Transverse colon (tissue), 4 donors: ENCODE data around the gene LRRC74A. TPM values are rescaled to one million over a fixed set of nuclear protein-coding genes. Genes with fewer than 3 reads are reported as not detected.

ENCODE experiments used
- DNase-seq: peaks from one replicate; pipeline ENCODE4 v3.0.0-alpha.2; 2019
- H3K27ac ChIP-seq, 4 donors: fragments of 200-600 bp; sonication (generic); 2 replicates each; pipeline ENCODE4 v1.5.1; 2016 to 2018; ENCODE audit warnings: inconsistent platforms in 4 of 4
- H3K27me3 ChIP-seq: fragments of 200-600 bp; sonication (generic); 2 replicates; pipeline ENCODE4 v1.5.1; 2017; ENCODE audit warnings: inconsistent platforms
- H3K36me3 ChIP-seq, 4 donors: fragments of 200-600 bp; sonication (generic); 2 replicates each; pipeline ENCODE4 v1.5.1; 2017 to 2019; ENCODE audit warnings: inconsistent platforms in 4 of 4
- H3K4me1 ChIP-seq, 4 donors: fragments of 200-600 bp; sonication (generic); 2 replicates each; pipeline ENCODE4 v1.5.1; 2017 to 2020; ENCODE audit warnings: inconsistent platforms in 4 of 4
- H3K4me3 ChIP-seq, 4 donors: fragments of 200-600 bp; sonication (generic); 1 replicate in 1 of 4; 2 replicates in 3 of 4; pipeline versions ENCODE4 v1.5.1 to v1.6.1; 2017 to 2019; ENCODE audit warnings: inconsistent platforms in 4 of 4
- H3K9me3 ChIP-seq, 2 donors: fragments of 200-600 bp; sonication (generic); 2 replicates each; pipeline ENCODE4 v1.5.1; 2017 to 2019; ENCODE audit warnings: inconsistent platforms in 2 of 2
- EP300 ChIP-seq: sonication (generic); formaldehyde crosslinking; IDR thresholded peaks from one replicate; pipeline ENCODE4 v1.6.1; 2017; ENCODE audit warnings: antibody characterized with exemption, low read depth
- POLR2A ChIP-seq: fragments of 450-650 bp; IDR thresholded peaks from one replicate; pipeline ENCODE4 v1.6.1; 2016; ENCODE audit warnings: antibody characterized with exemption, mild to moderate bottlenecking, moderate library complexity
- POLR2AphosphoS5 ChIP-seq, 3 donors: sonication (generic); formaldehyde crosslinking; IDR thresholded peaks; one replicate each; pipeline ENCODE4 v1.6.1; 2016; ENCODE audit warnings: antibody characterized with exemption in 3 of 3
- WGBS, 2 donors: methylation state at CpG; one replicate each; pipeline ENCODE4 v1.1.5; 2018; ENCODE audit warnings: low coverage in 1 of 2; 5-methylcytosine and 5-hydroxymethylcytosine counted together
- in situ Hi-C, 4 donors: fragments of 200-750 bp; cut with MboI; loops; one replicate each; pipeline versions ENCODE4 v1.15.0 to v1.15.1; 2017; ENCODE audit warnings: low sequenced_read_pairs in 3 of 4, low pct_ligation_motif_present in 1 of 4, low pct_unique_long_range_greater_than_20kb in 1 of 4
- intact Hi-C: fragments of 100-400 bp; cut with DNase I; formaldehyde crosslinking; loops from one replicate; pipeline ENCODE4 v1.15.1; 2023; ENCODE audit warnings: low total_unique reads
- total RNA-seq, 4 donors: library from RNA; depleted of rRNA; stranded (reverse); fragments of >200 nt; gene quantifications; one replicate each; pipeline ENCODE4 v1.1.0, GENCODE V29; 2016
- TF ChIP-seq, protein P1 (sequence below), 5 experiments: fragments of 200-600 bp in 3 of 5; fragments of 450-650 bp in 2 of 5; sonication (generic) in 3 of 5; IDR thresholded peaks; 1 replicate in 2 of 5; 2 replicates in 3 of 5; pipeline ENCODE4 v1.5.1; 2016 to 2017; ENCODE audit warnings: antibody characterized with exemption in 5 of 5, inconsistent platforms in 3 of 5, mild to moderate bottlenecking in 2 of 5, moderate library complexity in 1 of 5

LRRC74A gene
- total RNA-seq, 4 donors from 2014 or later, result not detected

DNA sequence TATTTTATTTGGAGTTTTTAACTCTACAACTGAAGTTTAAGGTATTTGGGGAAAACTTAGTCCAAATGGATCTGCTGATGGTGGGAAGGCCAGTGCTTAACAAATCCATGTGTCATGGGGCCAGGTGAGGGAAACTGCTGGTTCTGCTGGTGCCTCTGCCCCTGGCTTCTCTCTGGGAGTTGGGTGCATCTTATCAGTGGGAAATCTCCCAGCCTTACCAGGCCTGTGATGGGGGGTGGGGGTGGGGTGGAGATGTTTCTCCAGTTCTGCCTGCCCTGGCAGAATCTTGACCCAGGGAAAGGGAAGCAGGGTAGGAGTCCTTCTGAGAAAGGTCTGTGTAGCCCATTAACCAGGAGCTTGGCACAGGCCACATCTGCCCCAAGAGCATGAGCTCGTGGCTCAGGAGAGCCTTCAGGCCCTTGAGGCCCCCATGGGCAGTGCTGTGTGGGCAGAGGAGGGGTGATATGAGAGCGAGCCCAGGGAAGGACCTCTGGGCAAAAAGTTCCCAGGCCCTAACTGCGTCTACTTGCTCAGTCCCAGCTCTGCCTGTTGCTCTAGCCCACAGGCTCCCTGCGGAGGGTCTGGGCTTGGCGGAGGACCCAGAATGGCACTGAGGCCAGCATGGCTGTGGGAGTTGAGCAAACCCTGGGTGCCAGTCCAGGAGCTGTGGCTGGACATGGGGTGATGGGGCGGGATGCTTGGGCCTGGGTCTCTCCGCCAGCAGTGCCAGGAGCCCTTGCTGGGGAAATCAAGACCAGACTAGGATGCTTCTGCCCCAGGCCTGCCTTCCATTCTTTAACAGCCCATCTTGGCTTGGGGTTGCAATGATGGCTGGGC is 46.8 kb upstream of the LRRC74A start:
- Histone ChIP-seq H3K4me1 (peaks cover 0 to 8% (median 0%) of the 10 kb centered on the region in 4 donors), H3K4me3 (no peak overlapping the region), H3K9me3 (no peaks in the 10 kb centered on the region), H3K36me3 (no peaks in the 10 kb centered on the region), H3K27ac (no peak overlapping the region), H3K27me3 (no peaks in the 10 kb centered on the region)
- DNase-seq, result no peak
- in situ Hi-C loops (loop anchor here in 2 of 4 donors (10.0 kb wide), 1 partner anchor 65 kb away; no protein-coding TSS in a partner anchor), intact Hi-C loops (loop anchor here (10.0 kb wide), 1 partner anchor 65 kb away; no protein-coding TSS in a partner anchor)
- TF ChIP-seq POLR2AphosphoS5 (IDR thresholded peaks at IDR 0.05) (no peak), POLR2A (no peak), EP300 (no peak)
- TF ChIP-seq, protein P1, sequence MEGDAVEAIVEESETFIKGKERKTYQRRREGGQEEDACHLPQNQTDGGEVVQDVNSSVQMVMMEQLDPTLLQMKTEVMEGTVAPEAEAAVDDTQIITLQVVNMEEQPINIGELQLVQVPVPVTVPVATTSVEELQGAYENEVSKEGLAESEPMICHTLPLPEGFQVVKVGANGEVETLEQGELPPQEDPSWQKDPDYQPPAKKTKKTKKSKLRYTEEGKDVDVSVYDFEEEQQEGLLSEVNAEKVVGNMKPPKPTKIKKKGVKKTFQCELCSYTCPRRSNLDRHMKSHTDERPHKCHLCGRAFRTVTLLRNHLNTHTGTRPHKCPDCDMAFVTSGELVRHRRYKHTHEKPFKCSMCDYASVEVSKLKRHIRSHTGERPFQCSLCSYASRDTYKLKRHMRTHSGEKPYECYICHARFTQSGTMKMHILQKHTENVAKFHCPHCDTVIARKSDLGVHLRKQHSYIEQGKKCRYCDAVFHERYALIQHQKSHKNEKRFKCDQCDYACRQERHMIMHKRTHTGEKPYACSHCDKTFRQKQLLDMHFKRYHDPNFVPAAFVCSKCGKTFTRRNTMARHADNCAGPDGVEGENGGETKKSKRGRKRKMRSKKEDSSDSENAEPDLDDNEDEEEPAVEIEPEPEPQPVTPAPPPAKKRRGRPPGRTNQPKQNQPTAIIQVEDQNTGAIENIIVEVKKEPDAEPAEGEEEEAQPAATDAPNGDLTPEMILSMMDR (IDR thresholded peaks at IDR 0.05), result no peak
- 90% methylated on average over 6 of the region's 7 CpGs; no CpG with 5 or more reads in 1 of the 2 donors for WGBS, 2 donors

DNA sequence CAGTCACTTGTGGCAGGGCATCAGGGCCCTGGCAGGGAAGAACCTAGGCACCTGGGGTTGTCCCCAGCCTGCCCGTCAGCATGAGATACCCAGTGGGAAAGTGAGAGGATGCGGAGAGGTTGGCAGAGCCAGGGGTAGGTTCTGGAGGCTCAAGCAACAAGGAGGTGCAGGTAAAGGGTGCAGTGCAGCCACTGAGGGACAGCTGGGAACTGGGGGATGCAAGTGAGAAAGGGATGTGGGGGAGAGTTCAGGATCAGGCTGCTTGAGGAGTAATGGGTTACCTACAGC is 46.2 kb upstream of the LRRC74A start:
- 97% methylated on average over 2 of the region's 2 CpGs; no CpG with 5 or more reads in 1 of the 2 donors for WGBS, 2 donors
- intact Hi-C loops, result loop anchor here (10.0 kb wide), 1 partner anchor 65 kb away; no protein-coding TSS in a partner anchor
- Histone ChIP-seq H3K4me3 (no peak overlapping the region), H3K9me3 (no peaks in the 10 kb centered on the region), H3K4me1 (peaks cover 0 to 8% (median 0%) of the 10 kb centered on the region in 4 donors), H3K27ac (no peak overlapping the region), H3K36me3 (no peaks in the 10 kb centered on the region), H3K27me3 (no peaks in the 10 kb centered on the region)
- no peak for DNase-seq
- in situ Hi-C loops, result loop anchor here in 2 of 4 donors (10.0 kb wide), 1 partner anchor 65 kb away; no protein-coding TSS in a partner anchor
- no peak for TF ChIP-seq EP300
- no peak for TF ChIP-seq POLR2AphosphoS5 (IDR thresholded peaks at IDR 0.05)
- TF ChIP-seq, protein P1 (IDR thresholded peaks at IDR 0.05), result no peak
- TF ChIP-seq POLR2A, result no peak

DNA sequence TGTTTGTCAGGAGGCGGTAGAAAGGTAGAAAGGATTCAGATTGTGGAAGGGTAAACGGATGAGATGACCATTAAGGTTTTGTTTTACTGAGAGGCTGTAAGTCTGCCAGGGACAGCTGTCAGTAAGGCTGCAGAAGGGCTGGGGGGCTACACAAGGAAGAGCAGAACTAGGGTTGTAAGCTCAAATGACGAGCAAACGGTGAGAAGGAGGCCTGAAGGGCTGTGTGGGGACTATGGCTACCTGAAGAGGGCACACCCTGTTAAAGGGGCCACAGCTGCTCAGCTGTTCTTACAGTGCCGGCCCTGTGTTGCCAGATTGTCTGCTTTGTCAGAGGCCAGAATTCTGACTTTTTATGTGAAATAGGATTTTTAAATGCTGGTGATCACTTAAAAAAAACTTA is 45.8 kb upstream of the LRRC74A start:
- Histone ChIP-seq H3K4me3 (no peak overlapping the region), H3K36me3 (no peaks in the 10 kb centered on the region), H3K27ac (no peak overlapping the region), H3K4me1 (peaks cover 0 to 8% (median 0%) of the 10 kb centered on the region in 4 donors), H3K9me3 (no peaks in the 10 kb centered on the region), H3K27me3 (no peaks in the 10 kb centered on the region)
- no peak for DNase-seq
- in situ Hi-C loops (loop anchor here in 2 of 4 donors (10.0 kb wide), 1 partner anchor 66 kb away; no protein-coding TSS in a partner anchor), intact Hi-C loops (loop anchor here (10.0 kb wide), 1 partner anchor 66 kb away; no protein-coding TSS in a partner anchor)
- WGBS, 2 donors, result 53 to 72% methylated on average over 5 of the region's 5 CpGs
- no peak for TF ChIP-seq EP300
- TF ChIP-seq, protein P1 (IDR thresholded peaks at IDR 0.05), result no peak

DNA sequence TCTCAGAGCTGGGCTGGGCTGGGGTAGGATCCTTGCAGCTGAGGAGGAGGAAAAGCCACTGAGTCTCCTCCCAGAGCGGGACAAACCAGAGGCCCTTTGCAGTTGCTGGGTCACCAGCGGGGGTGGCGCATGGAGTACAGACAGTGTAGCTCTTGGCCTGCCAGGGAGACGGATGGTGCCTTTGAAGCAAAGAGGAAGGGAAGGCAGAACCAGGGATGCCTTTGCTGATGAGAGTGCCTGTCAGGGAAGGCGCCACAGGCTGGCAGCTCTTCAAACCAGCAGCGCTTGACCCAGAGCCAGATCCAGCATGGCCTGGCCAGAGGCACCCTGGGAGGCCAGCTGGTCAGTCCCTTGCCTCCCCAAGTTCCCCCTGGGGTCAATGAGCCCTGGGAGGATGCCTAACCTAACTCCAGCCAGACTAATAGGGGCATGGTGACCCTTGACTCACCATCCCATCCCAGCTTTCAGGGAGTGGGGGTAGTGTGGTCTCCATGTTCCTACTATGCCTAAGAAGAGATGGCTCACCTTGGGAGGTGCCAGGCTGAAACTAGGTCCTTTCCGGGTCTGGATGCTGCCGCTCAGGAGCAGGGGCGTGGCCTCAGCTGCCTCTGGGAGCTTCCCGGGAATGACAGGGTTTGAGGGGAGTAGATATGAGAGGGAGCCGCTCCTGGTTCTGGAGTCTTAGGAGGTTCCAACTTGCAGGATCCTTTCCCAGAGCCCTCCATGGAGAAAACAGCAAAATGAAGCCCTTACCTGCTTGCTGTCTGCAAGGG is 45.1 kb upstream of the LRRC74A start:
- Histone ChIP-seq H3K36me3 (no peaks in the 10 kb centered on the region), H3K9me3 (no peaks in the 10 kb centered on the region), H3K27me3 (no peaks in the 10 kb centered on the region), H3K27ac (no peak overlapping the region), H3K4me3 (no peak overlapping the region), H3K4me1 (peaks cover 0 to 8% (median 0%) of the 10 kb centered on the region in 4 donors)
- intact Hi-C loops, result loop anchor here (10.0 kb wide), 1 partner anchor 66 kb away; no protein-coding TSS in a partner anchor
- DNase-seq, result no peak
- TF ChIP-seq POLR2A (no peak), POLR2AphosphoS5 (IDR thresholded peaks at IDR 0.05) (no peak), EP300 (no peak)
- TF ChIP-seq, protein P1 (IDR thresholded peaks at IDR 0.05), result no peak
- in situ Hi-C loops, result loop anchor here in 2 of 4 donors (10.0 kb wide), 1 partner anchor 66 kb away; no protein-coding TSS in a partner anchor
- 61 to 92% methylated on average over 3 to 11 of the region's 11 CpGs for WGBS, 2 donors
